ENCODE measurements around the gene FGFR3. TPM values are rescaled to one million over a fixed set of nuclear protein-coding genes. Genes with fewer than 3 reads are reported as not detected.

Gene FGFR3
- total RNA-seq, 4 donors from 2014 or later: 1.3 to 3.5 (median 2.6) TPM

DNA sequence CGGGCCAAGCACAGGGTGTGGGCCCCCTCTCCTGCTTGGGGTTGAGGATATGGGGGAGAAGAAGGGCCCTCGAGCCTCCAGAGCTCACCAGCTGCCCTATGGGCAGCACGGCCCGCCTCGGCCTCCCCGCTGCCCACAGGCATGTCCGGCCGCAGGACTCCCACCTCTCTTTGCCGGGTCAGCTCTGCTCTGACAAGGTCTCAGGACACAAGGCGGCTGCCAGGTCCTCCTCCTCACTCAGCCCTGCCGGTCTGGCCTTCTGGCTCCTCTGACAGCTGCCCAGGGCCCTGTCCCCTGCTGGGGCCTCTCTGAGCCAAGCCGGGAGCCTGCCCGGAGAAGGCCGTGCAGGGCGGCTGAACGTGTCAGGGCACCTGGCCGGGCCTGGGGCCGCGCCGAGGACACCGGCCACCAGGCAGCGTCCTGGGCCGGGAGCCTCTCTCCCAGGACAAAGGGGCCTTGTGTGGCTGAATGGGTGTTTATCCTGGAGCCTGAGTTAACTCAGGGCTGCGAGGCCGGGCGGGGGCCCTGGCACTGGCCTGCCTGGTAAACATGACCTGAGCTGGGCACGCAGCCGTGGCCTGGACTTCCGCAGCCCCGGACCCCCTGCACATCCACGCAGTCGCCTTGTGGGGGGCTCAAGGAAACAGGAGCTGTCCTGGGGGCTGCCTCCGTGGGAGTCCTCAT lies 46.0 kb upstream of the FGFR3 start:
- no peak for DNase-seq (ENCODE audit: low spot score)
- TF ChIP-seq, protein P1, sequence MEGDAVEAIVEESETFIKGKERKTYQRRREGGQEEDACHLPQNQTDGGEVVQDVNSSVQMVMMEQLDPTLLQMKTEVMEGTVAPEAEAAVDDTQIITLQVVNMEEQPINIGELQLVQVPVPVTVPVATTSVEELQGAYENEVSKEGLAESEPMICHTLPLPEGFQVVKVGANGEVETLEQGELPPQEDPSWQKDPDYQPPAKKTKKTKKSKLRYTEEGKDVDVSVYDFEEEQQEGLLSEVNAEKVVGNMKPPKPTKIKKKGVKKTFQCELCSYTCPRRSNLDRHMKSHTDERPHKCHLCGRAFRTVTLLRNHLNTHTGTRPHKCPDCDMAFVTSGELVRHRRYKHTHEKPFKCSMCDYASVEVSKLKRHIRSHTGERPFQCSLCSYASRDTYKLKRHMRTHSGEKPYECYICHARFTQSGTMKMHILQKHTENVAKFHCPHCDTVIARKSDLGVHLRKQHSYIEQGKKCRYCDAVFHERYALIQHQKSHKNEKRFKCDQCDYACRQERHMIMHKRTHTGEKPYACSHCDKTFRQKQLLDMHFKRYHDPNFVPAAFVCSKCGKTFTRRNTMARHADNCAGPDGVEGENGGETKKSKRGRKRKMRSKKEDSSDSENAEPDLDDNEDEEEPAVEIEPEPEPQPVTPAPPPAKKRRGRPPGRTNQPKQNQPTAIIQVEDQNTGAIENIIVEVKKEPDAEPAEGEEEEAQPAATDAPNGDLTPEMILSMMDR (IDR thresholded peaks at IDR 0.05): no peak
- no peak for ATAC-seq (ENCODE audit: low FRiP score)

DNA sequence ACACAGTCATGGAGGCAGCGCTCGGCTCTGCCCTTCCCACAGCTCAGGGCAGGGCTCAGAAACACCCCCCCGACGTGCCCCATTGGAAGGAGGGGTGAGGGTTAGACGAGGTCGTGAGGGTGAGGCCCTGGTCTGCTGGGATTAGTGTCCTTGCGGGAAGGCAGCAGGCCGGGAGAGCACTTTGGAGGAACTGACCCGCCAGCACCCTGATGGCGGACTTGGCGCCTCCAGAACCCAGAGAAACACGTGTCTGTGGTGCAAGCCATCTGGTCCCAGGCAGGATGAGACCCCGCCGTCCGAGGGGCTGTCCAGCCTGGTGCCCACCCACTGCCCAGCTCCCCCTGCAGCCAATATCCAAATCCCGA lies 45.5 kb upstream of the FGFR3 start:
- TF ChIP-seq, protein P1 (IDR thresholded peaks at IDR 0.05): no peak
- DNase-seq (ENCODE audit: low spot score): no peak
- no peak for ATAC-seq (ENCODE audit: low FRiP score)

DNA sequence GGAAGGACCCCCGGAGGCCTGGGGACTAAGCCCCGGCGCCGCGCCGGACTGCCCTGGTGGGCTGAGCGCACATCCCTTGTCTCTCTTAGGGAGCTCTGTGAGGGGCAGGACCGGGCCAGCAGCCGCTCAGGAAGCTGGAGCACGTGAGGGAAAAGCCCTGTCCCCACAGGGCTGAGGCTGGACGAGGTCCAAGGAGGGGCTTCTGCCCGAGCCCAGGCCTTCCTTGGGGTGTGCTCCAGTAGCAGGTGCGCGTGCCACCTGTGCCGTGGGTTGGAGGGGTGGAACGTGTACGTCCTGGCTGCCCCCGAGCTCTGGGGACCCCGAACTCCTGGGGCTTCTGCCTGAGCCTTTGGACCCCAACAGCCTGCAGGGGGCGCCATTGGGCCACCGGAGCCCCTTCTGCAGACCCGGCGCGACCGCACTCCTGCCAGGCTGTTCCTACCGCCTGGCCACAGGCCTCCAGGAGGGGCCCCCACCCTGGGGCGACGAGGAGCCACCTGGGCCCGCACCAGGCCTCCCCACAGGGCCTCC lies 44.6 kb upstream of the FGFR3 start:
- ATAC-seq (ENCODE audit: low FRiP score) (no peak), DNase-seq (ENCODE audit: low spot score) (peak; percentile 70)
- TF ChIP-seq, protein P1 (IDR thresholded peaks at IDR 0.05): peak in 1 of 3 donors; percentile 52

DNA sequence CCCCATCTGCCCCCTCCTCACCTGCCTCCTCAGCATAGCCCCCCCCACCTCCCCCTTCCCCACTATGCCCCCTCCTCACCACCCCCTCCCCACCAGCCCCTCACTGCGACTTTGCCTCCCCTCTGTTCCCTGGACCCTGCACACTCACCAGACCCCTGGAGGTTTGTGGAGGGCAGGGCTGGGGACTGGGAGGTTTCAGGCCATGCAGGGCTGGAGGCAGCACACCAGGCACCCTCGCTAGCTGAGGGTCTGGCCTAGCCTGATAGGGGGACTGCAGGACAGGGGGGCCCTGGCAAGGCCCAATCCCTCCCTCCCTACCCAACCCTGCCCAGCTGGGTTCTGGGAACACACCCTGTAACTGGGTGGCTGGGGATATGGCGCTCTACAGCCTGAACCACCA lies 43.7 kb upstream of the FGFR3 start:
- ATAC-seq (ENCODE audit: low FRiP score) (no peak), DNase-seq (ENCODE audit: low spot score) (no peak)

DNA sequence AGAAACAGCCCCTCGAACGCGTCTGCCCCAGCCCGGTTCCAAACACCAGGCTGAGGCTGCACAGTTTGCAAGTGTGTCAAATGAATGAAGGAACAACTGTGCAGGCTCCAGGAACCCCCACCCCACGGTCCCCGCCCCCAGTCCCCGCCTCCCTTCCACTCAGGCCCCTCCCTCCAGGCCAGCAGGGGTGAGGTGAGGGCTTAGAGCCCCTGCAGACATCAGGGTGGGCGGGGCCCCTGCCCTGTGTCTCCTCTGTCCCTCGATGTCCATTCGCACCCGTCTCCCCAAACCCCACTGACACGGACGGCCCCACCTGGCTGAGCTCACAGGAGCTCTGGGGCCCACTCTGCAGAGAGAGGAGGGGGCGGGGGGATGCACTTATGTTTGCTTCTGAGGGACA lies 43.3 kb upstream of the FGFR3 start:
- TF ChIP-seq, protein P1 (IDR thresholded peaks at IDR 0.05): no peak
- DNase-seq (ENCODE audit: low spot score): no peak
- no peak for ATAC-seq (ENCODE audit: low FRiP score)

More for the DNA sequence above, 43.7 kb upstream of the FGFR3 start:
- TF ChIP-seq, protein P1 (IDR thresholded peaks at IDR 0.05): no peak

DNA sequence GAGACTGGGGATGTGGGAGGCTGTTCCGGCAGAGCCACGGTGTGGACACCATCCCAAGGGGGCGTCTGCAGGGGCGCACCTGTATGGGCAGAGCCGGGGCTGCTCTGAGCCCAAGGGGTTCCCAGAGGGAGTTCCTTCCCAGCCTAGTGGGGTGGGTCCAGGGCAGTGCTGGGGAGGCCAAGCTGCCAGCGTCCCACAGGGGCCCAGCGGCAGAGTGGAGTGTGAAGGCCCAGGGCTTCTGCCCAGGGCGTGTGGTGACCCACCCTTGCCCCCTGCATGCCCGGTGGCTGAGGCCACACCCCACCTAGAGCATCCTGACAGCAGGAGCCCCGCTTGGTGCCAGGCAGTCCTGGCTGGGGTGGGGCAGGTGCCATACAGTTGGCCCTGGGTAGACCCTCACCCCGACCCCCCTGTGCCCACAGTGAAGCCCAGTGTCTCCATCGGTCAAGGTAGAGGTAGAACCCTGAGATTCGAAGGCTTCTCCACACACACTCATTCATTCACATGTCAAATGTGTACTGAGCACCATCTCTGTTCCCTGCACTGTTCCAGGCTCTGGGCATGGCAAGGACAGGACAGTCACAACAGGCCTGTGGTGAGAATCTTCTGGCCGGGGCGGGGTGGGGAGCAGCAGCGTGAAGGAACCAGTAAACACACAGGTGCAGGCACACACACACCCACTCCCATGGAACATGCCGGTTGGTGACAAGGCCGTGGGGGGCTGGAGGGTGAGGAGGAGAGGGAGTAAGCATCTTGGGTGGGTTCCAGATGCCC lies 42.5 kb upstream of the FGFR3 start:
- DNase-seq (ENCODE audit: low spot score) (no peak), ATAC-seq (ENCODE audit: low FRiP score) (no peak)
- TF ChIP-seq, protein P1 (IDR thresholded peaks at IDR 0.05): no peak
